ENCODE data around the gene FLYWCH2. TPM values are rescaled to one million over a fixed set of nuclear protein-coding genes. Genes with fewer than 3 reads are reported as not detected.
A peak's percentile ranks its signal among the peaks of the same experiment; 100 is the strongest.

The FLYWCH2 gene
- total RNA-seq, 4 donors from 2014 or later = 18.9 to 47.9 (median 39.5) TPM

GRCh38 chr16:2838928-2839327 is 44.1 kb upstream of the FLYWCH2 start:
- Histone ChIP-seq H3K4me3 (no peak overlapping the region), H3K4me1 (peaks cover 0 to 31% (median 26%) of the 10 kb centered on the region in 3 donors), H3K36me3 (no peaks in the 10 kb centered on the region), H3K27ac (no peak overlapping the region), H3K9me3 (no peaks in the 10 kb centered on the region), H3K27me3 (peaks cover 0 to 30% (median 0%) of the 10 kb centered on the region in 4 donors)
- intact Hi-C loops (cut with DNase I) = no loop called here
- WGBS, 2 donors = 6% methylated on average over 10 of the region's 12 CpGs; no CpG with 5 or more reads in 1 of the 2 donors
- TF ChIP-seq POLR2A (IDR thresholded peaks at IDR 0.05) (no peak), CTCF (IDR thresholded peaks at IDR 0.05) (peak; percentile 38 to 89 (median 76))
- no peak for DNase-seq

DNA sequence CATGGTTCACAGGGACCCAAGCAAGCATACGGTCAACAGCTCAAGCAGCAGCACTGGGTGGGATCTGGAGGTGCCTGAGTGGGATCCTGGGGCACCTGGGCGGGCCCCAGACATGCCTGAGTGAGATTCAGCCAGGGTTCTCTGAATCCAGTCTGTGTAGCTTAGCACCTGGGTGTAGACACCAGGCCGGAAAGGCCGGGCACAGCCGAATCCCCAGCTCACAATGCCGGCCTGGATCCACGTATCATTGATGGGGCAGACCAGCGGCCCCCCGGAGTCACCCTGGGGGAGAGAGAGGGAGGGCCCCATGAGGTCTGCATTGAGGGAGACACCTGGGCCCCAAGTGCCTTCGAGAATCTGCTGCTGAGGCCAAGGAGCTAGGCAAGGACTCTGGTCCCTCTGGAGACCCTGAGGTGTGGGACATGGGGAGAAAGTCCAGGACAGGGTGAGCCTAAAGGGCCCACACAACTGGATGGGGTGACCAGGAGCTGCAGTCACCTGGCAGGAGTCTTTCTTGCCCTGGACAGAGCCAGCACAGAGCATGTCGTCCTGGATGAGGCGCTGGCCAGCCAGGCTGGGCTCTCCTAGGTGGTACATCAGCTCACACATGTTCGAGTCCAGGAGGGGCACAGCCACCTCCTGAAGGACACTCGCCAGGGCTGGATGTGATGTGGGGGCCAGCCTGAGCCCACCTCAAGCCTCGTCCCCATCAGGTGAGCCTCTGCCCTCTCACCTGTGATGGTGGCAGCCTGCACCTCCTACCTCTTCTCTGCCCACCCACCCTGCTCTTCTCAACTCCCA is 43.2 kb upstream of the FLYWCH2 start:
- Histone ChIP-seq H3K36me3 (no peaks in the 10 kb centered on the region), H3K27ac (no peak overlapping the region), H3K4me3 (no peak overlapping the region), H3K27me3 (peaks cover 0 to 30% (median 0%) of the 10 kb centered on the region in 4 donors), H3K9me3 (no peaks in the 10 kb centered on the region), H3K4me1 (peaks cover 0 to 31% (median 26%) of the 10 kb centered on the region in 3 donors)
- no peak for DNase-seq
- 74 to 91% methylated on average over 4 to 5 of the region's 15 CpGs for WGBS, 2 donors
- intact Hi-C loops (cut with DNase I) = no loop called here
- TF ChIP-seq CTCF (IDR thresholded peaks at IDR 0.05) (no peak), POLR2A (IDR thresholded peaks at IDR 0.05) (no peak)

DNA sequence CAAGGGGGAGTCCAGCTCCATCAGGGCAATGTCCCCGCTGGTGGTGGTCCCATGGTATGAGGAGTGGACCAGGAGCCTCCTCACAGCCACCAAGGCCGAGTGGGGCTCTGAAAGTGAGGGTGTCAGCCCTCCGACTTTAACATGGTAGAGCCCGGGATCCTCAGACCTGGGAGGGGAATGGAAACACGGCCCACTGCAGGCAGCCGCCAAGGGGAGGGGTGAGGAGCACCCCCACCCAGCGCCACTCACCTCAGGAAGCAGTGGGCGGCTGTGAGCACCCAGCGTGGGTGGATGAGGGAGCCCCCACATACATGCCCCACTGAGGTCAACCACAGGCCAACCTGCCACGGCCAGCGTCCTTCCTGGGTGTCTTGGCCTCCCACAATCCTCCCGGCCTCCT is 42.1 kb upstream of the FLYWCH2 start:
- WGBS, 2 donors = 86 to 100% methylated on average over 1 to 3 of the region's 12 CpGs
- Histone ChIP-seq H3K36me3 (no peaks in the 10 kb centered on the region), H3K4me1 (peaks cover 0 to 21% (median 17%) of the 10 kb centered on the region in 3 donors), H3K4me3 (no peak overlapping the region), H3K27ac (no peak overlapping the region), H3K9me3 (no peaks in the 10 kb centered on the region), H3K27me3 (peaks cover 0 to 30% (median 0%) of the 10 kb centered on the region in 4 donors)
- intact Hi-C loops (cut with DNase I) = no loop called here
- no peak for DNase-seq
- TF ChIP-seq POLR2A (IDR thresholded peaks at IDR 0.05) = no peak
- no peak for TF ChIP-seq CTCF (IDR thresholded peaks at IDR 0.05)

- H3K27ac ChIP-seq = peak overlapping the region in 1 of 4 donors; percentile 49
- H3K36me3 ChIP-seq = no peaks in the 10 kb centered on the region
These were observed 41.2 kb upstream of the FLYWCH2 start for GRCh38 chr16:2841606-2842339.

More at GRCh38 chr16:2841606-2842339, 41.2 kb upstream of the FLYWCH2 start:
- 98% methylated on average over 5 of the region's 18 CpGs; no CpG with 5 or more reads in 1 of the 2 donors for WGBS, 2 donors
- Histone ChIP-seq H3K4me3 (peak overlapping the region in 2 of 4 donors; percentile 32 to 53), H3K4me1 (peaks cover 0 to 12% (median 9%) of the 10 kb centered on the region in 3 donors), H3K27me3 (peaks cover 0 to 24% (median 0%) of the 10 kb centered on the region in 4 donors), H3K9me3 (no peaks in the 10 kb centered on the region)
- intact Hi-C loops (cut with DNase I) = no loop called here
- TF ChIP-seq CTCF (IDR thresholded peaks at IDR 0.05) (no peak), POLR2A (IDR thresholded peaks at IDR 0.05) (no peak)
- DNase-seq = no peak
